Measurements from ENCODE around the gene ATP6V0A1.
A peak's percentile ranks its signal among the peaks of the same experiment; 100 is the strongest.
"Not testable (repeated sequence)": the region's sequence is repeated elsewhere in the genome, so short reads cannot be mapped to it uniquely, and the experiment has no call there.

The ATP6V0A1 gene

DNA sequence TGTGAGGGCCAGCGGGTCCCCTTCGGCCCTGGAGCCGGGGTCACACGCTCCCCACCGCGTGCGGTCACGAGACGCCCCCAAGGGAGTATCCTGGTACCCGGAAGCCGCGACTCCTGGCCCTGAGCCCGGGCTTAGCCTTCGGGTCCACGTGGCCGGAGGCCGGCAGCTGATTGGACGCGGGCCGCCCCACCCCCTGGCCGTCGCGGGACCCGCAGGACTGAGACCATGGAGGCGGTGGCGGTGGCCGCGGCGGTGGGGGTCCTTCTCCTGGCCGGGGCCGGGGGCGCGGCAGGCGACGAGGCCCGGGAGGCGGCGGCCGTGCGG, 77.3 kb downstream of the ATP6V0A1 start, which contains the start of gene NAGLU:
Gene NAGLU, plus strand, starts transcription at position 194 of the 324 bp plus-strand sequence. Its CDS starts 32 bp downstream, at position 226.
- no peak for TF ChIP-seq CTCF (IDR thresholded peaks at IDR 0.05; ENCODE audit: borderline replicate concordance, control extremely low read depth, extremely low read depth, insufficient read depth, missing control alignments)
- DNase-seq (ENCODE audit: low spot score): peak; percentile 100
- in situ Hi-C loops (cut with MboI; ENCODE audit: low sequenced_read_pairs, unreplicated experiment): no loop called here

DNA sequence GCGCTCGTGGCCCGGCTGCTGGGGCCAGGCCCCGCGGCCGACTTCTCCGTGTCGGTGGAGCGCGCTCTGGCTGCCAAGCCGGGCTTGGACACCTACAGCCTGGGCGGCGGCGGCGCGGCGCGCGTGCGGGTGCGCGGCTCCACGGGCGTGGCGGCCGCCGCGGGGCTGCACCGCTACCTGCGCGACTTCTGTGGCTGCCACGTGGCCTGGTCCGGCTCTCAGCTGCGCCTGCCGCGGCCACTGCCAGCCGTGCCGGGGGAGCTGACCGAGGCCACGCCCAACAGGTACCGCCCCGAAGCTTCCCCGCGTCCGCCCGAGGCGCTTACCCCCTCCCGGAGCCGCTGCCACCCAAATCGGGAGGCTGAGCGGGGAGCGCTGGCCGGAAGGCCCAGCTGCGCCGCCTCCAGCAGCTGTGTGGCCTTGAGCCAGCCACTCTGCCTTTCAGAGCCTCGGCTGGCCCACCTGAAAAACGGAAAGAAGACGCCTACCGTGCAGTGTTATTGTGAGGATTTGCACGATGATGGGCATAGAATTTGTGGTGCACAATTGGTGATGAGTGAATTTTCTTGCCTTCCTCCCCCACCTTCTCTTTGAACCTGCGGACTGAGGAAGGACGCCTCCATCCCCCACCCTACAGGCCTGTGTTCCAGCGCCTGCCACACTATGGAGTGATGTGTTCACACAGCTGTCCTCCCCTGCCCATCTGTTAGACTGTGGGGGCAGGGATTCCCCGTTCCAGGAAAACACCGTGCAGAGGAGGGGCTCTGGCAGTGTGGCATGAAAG, 77.9 kb downstream of the ATP6V0A1 start:
- in situ Hi-C loops (cut with MboI; ENCODE audit: low sequenced_read_pairs, unreplicated experiment): no loop called here
- no peak for TF ChIP-seq CTCF (IDR thresholded peaks at IDR 0.05; ENCODE audit: borderline replicate concordance, control extremely low read depth, extremely low read depth, insufficient read depth, missing control alignments)
- DNase-seq (ENCODE audit: low spot score): peak; percentile 95

GRCh38 chr17:42537156-42537805, 78.6 kb downstream of the ATP6V0A1 start:
- DNase-seq (ENCODE audit: low spot score): no peak
- TF ChIP-seq CTCF (IDR thresholded peaks at IDR 0.05; ENCODE audit: borderline replicate concordance, control extremely low read depth, extremely low read depth, insufficient read depth, missing control alignments): no peak
- in situ Hi-C loops (cut with MboI; ENCODE audit: low sequenced_read_pairs, unreplicated experiment): no loop called here

GRCh38 chr17:42537826-42538451, 79.3 kb downstream of the ATP6V0A1 start:
- no peak for TF ChIP-seq CTCF (IDR thresholded peaks at IDR 0.05; ENCODE audit: borderline replicate concordance, control extremely low read depth, extremely low read depth, insufficient read depth, missing control alignments)
- DNase-seq (ENCODE audit: low spot score): no peak
- in situ Hi-C loops (cut with MboI; ENCODE audit: low sequenced_read_pairs, unreplicated experiment): no loop called here

DNA sequence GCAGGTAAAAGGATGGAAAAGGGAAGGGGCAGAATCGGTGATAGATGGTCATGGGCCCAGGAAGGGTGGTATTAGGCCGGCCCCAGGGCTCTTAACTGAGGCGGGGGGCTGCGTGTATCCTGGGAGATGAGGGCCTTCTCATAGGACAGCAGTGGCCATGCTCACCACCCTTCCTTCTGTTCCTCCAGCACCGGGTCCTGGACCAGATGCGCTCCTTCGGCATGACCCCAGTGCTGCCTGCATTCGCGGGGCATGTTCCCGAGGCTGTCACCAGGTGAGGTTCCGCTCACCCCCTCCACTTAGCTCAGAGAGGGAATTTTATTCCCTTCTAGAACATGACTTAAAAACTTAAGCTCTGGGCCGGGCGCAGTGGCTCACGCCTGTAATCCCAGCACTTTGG, 79.8 kb downstream of the ATP6V0A1 start:
- in situ Hi-C loops (cut with MboI; ENCODE audit: low sequenced_read_pairs, unreplicated experiment): no loop called here
- no peak for DNase-seq (ENCODE audit: low spot score)
- TF ChIP-seq CTCF (IDR thresholded peaks at IDR 0.05; ENCODE audit: borderline replicate concordance, control extremely low read depth, extremely low read depth, insufficient read depth, missing control alignments): no peak

GRCh38 chr17:42540558-42540957, 81.9 kb downstream of the ATP6V0A1 start:
- DNase-seq (ENCODE audit: low spot score); in situ Hi-C loops (cut with MboI; ENCODE audit: low sequenced_read_pairs, unreplicated experiment): not testable (repeated sequence)
